Left lung (tissue), 14 donors: ENCODE measurements around the gene CPT1A. TPM values are rescaled to one million over a fixed set of nuclear protein-coding genes. Genes with fewer than 3 reads are reported as not detected.
"Not testable (repeated sequence)": the region's sequence is repeated elsewhere in the genome, so short reads cannot be mapped to it uniquely, and the experiment has no call there.

ENCODE experiments used
- ATAC-seq: fragments of 200-7000 bp; cut with Tn5 transposase; one replicate; pipeline ENCODE4 v1.9.1; 2020; ENCODE audit warnings: moderate library complexity
- DNase-seq, 4 donors: peaks; one replicate each; pipeline ENCODE4 v3.0.0-alpha.2; 2013 to 2020
- H3K27ac ChIP-seq, 2 donors: fragments of 200-600 bp; sonication (generic) in 1 of 2; one replicate each; pipeline versions ENCODE4 v1.5.0 to v1.8.0; 2020 to 2021
- H3K27me3 ChIP-seq, 2 donors: fragments of 200-600 bp; sonication (generic) in 1 of 2; one replicate each; pipeline versions ENCODE4 v1.5.0 to v1.8.0; 2020 to 2021
- H3K36me3 ChIP-seq, 2 donors: fragments of 200-600 bp; sonication (generic) in 1 of 2; one replicate each; pipeline versions ENCODE4 v1.5.0 to v1.8.0; 2020 to 2021
- H3K4me1 ChIP-seq, 2 donors: fragments of 200-600 bp; one replicate each; pipeline ENCODE4 v1.8.0; 2021
- H3K4me3 ChIP-seq, 2 donors: fragments of 200-600 bp; sonication (generic) in 1 of 2; one replicate each; pipeline versions ENCODE4 v1.5.0 to v1.8.0; 2020 to 2021; ENCODE audit warnings: mild to moderate bottlenecking in 1 of 2
- H3K9me3 ChIP-seq, 2 donors: fragments of 200-600 bp; sonication (generic) in 1 of 2; one replicate each; pipeline versions ENCODE4 v1.5.0 to v1.8.0; 2020 to 2021
- CTCF ChIP-seq, 2 donors: fragments of 200-600 bp; sonication (generic) in 1 of 2; IDR thresholded peaks; one replicate each; pipeline versions ENCODE4 v1.5.0 to v1.8.0; 2021; ENCODE audit warnings: antibody characterized with exemption in 2 of 2
- intact Hi-C, 2 donors: fragments of 100-400 bp; cut with DNase I; formaldehyde crosslinking; loops; one replicate each; pipeline versions ENCODE4 v1.11.2 to v1.14.2; 2022
- long read RNA-seq, 12 donors: library from polyadenylated mRNA in 2 of 12; unstranded in 2 of 12; transcript quantifications; one replicate each; pipeline ENCODE4 v2.0.0 and lab custom pipeline, GENCODE V29; 2019 to 2026
- polyA plus RNA-seq, 6 donors: library from polyadenylated mRNA; unstranded; fragments of 120-200 nt; gene quantifications; one replicate each; pipeline ENCODE4 v1.2.1, GENCODE V29; 2013; ENCODE audit not compliant: insufficient read length in 6 of 6
- total RNA-seq, 2 donors: library from RNA; stranded (reverse); fragmentation: NEBNext Ultra II Directional; extraction: Animal tissue kit (Norgen Biotek cat#: 25700); gene quantifications; one replicate each; pipeline ENCODE4 v1.2.1, GENCODE V29; 2021
- donor health status: DM: no; HTN: yes; CAD: no.
- donor health status: DM: no; HTN: no; CAD: no.

CPT1A gene
- total RNA-seq (10 to 100 TPM; 50.0 to 83.9 TPM), polyA plus RNA-seq (10 to 100 TPM; 25.7 to 34.1 (median 30.8) TPM)
- long read RNA-seq, donor 1, full-length matches to known transcripts, result 2 of 2 reads
- long read RNA-seq, donor 1, partial matches to known transcripts, result 0 of 2 reads
- long read RNA-seq, donor 1, other reads (novel, unspliced or antisense), result 0 of 2 reads
- long read RNA-seq, donor 2, full-length matches to known transcripts, result 3 of 3 reads
- long read RNA-seq, donor 2, partial matches to known transcripts, result 0 of 3 reads
- long read RNA-seq, donor 2, other reads (novel, unspliced or antisense), result 0 of 3 reads
- long read RNA-seq, donor 3, result 0 reads
- long read RNA-seq, donor 4, partial matches to known transcripts, result 3 of 9 reads
- long read RNA-seq, donor 4, other reads (novel, unspliced or antisense), result 6 of 9 reads
- long read RNA-seq, donor 5, result 0 reads
- long read RNA-seq, donor 6, result 0 reads
- long read RNA-seq, donor 7, full-length matches to known transcripts, result 1 of 1 reads
- long read RNA-seq, donor 7, partial matches to known transcripts, result 0 of 1 reads
- long read RNA-seq, donor 7, other reads (novel, unspliced or antisense), result 0 of 1 reads
- long read RNA-seq, donor 8, full-length matches to known transcripts, result 2 of 2 reads
- long read RNA-seq, donor 8, partial matches to known transcripts, result 0 of 2 reads
- long read RNA-seq, donor 8, other reads (novel, unspliced or antisense), result 0 of 2 reads
- long read RNA-seq, donor 9, result 0 reads
- long read RNA-seq, donor 10, partial matches to known transcripts, result 3 of 6 reads
- long read RNA-seq, donor 10, other reads (novel, unspliced or antisense), result 3 of 6 reads
- long read RNA-seq, donor 11, result 0 reads
- long read RNA-seq, donor 12, full-length matches to known transcripts, result 2 of 2 reads
- long read RNA-seq, donor 12, partial matches to known transcripts, result 0 of 2 reads
- long read RNA-seq, donor 12, other reads (novel, unspliced or antisense), result 0 of 2 reads

GRCh38 chr11:68841718-68842426 is at the start of gene CPT1A:
TSS of gene CPT1A (minus strand) at chr11:68841916. CDS start at chr11:68815474, 26,442 bp downstream.
- Histone ChIP-seq H3K4me1 (peaks cover 24 to 60% of the 10 kb centered on the region in 2 donors), H3K36me3 (peaks cover 0 to 4% of the 10 kb centered on the region in 2 donors), H3K27ac (peak within 1 kb of the TSS; percentile 95 to 98), H3K4me3 (peak within 1 kb of the TSS; percentile 90 to 99), H3K9me3 (no peaks in the 10 kb centered on the region), H3K27me3 (no peaks in the 10 kb centered on the region)
- no peak for TF ChIP-seq CTCF (IDR thresholded peaks at IDR 0.05)
- intact Hi-C loops, result no loop called here
- ATAC-seq (peak; percentile 51), DNase-seq (peak; percentile 42 to 97 (median 80))

- DNase-seq (peak in 3 of 4 donors; percentile 48 to 53 (median 53)), ATAC-seq (peak; percentile 81)
- TF ChIP-seq CTCF (IDR thresholded peaks at IDR 0.05), result no peak
- peaks cover 0 to 59% of the 10 kb centered on the region in 2 donors for H3K36me3 ChIP-seq
- H3K27ac ChIP-seq, result no peak overlapping the region
- no peaks in the 10 kb centered on the region for H3K9me3 ChIP-seq
- H3K4me1 ChIP-seq, result no peaks in the 10 kb centered on the region
- no peaks in the 10 kb centered on the region for H3K27me3 ChIP-seq
- intact Hi-C loops, result no loop called here
- H3K4me3 ChIP-seq, result no peak overlapping the region
These were observed 48.9 kb upstream of the CPT1A start for GRCh38 chr11:68890490-68891231.

GRCh38 chr11:68889948-68890446 is 48.3 kb upstream of the CPT1A start:
- ATAC-seq (peak; percentile 69), DNase-seq (peak in 2 of 4 donors; percentile 3 to 29)
- Histone ChIP-seq H3K4me1 (no peaks in the 10 kb centered on the region), H3K9me3 (no peaks in the 10 kb centered on the region), H3K27me3 (no peaks in the 10 kb centered on the region), H3K4me3 (no peak overlapping the region), H3K36me3 (peaks cover 0 to 52% of the 10 kb centered on the region in 2 donors), H3K27ac (no peak overlapping the region)
- TF ChIP-seq CTCF (IDR thresholded peaks at IDR 0.05), result no peak
- intact Hi-C loops, result no loop called here

GRCh38 chr11:68884827-68885226 is 43.1 kb upstream of the CPT1A start:
- H3K27me3 ChIP-seq, H3K4me3 ChIP-seq, H3K27ac ChIP-seq, ATAC-seq, H3K9me3 ChIP-seq, H3K36me3 ChIP-seq, DNase-seq, H3K4me1 ChIP-seq, intact Hi-C loops: not testable (repeated sequence)
